Skeletal muscle tissue (tissue), 4 donors: Measurements from ENCODE around the gene PBX1. TPM values are rescaled to one million over a fixed set of nuclear protein-coding genes. Genes with fewer than 3 reads are reported as not detected.

Experiments
- H3K27ac ChIP-seq: one replicate; pipeline ENCODE4 v1.7.0; 2013; ENCODE audit warnings: mild to moderate bottlenecking, low read depth, low read length, inconsistent platforms
- H3K27me3 ChIP-seq, 3 donors: one replicate each; pipeline ENCODE4 v1.7.0; 2013; ENCODE audit warnings: low read length in 3 of 3; ENCODE audit not compliant: control insufficient read depth in 3 of 3, insufficient read depth in 3 of 3
- H3K36me3 ChIP-seq, 3 donors: one replicate each; pipeline ENCODE4 v1.7.0; 2013; ENCODE audit warnings: low read length in 3 of 3; ENCODE audit not compliant: control insufficient read depth in 3 of 3, insufficient read depth in 3 of 3
- H3K4me1 ChIP-seq, 3 donors: one replicate each; pipeline ENCODE4 v1.7.0; 2013; ENCODE audit warnings: low read length in 3 of 3, mild to moderate bottlenecking in 3 of 3; ENCODE audit not compliant: control insufficient read depth in 3 of 3, insufficient read depth in 3 of 3
- H3K4me3 ChIP-seq, 3 donors: one replicate each; pipeline ENCODE4 v1.7.0; 2013; ENCODE audit warnings: low read length in 3 of 3
- H3K9ac ChIP-seq, 3 donors: one replicate each; pipeline ENCODE4 v1.7.0; 2013; ENCODE audit warnings: low read length in 3 of 3, mild to moderate bottlenecking in 3 of 3, moderate library complexity in 2 of 3, low read depth in 1 of 3
- H3K9me3 ChIP-seq, 3 donors: one replicate each; pipeline ENCODE4 v1.7.0; 2013; ENCODE audit warnings: low read length in 3 of 3; ENCODE audit not compliant: control insufficient read depth in 3 of 3
- total RNA-seq: library from RNA; depleted of rRNA; stranded (reverse); fragments of >200 nt; gene quantifications from one replicate; pipeline ENCODE4 v1.2.3, GENCODE V29; 2014
- donor health status: Osteomylitis.

The PBX1 gene
- total RNA-seq, 1 donor from 2014 or later = 53.2 TPM

- H3K36me3 ChIP-seq = peaks cover 9 to 21% (median 17%) of the 10 kb centered on the region in 3 donors
- no peak overlapping the region for H3K27ac ChIP-seq
- no peak overlapping the region for H3K4me3 ChIP-seq
- H3K4me1 ChIP-seq = peaks cover 8 to 13% (median 13%) of the 10 kb centered on the region in 3 donors
- no peaks in the 10 kb centered on the region for H3K9me3 ChIP-seq
- H3K27me3 ChIP-seq = no peaks in the 10 kb centered on the region
- no peak overlapping the region for H3K9ac ChIP-seq
Observed at GRCh38 chr1:164843743-164844500, 284.9 kb downstream of the PBX1 start.

GRCh38 chr1:164846731-164847691, 288.0 kb downstream of the PBX1 start:
- Histone ChIP-seq H3K9ac (no peak overlapping the region), H3K27me3 (no peaks in the 10 kb centered on the region), H3K4me1 (peaks cover 8 to 13% (median 13%) of the 10 kb centered on the region in 3 donors), H3K36me3 (peaks cover 12 to 22% (median 17%) of the 10 kb centered on the region in 3 donors), H3K27ac (no peak overlapping the region), H3K4me3 (no peak overlapping the region), H3K9me3 (no peaks in the 10 kb centered on the region)

- Histone ChIP-seq H3K27ac (no peak overlapping the region), H3K4me1 (no peaks in the 10 kb centered on the region), H3K36me3 (peaks cover 2 to 3% (median 3%) of the 10 kb centered on the region in 3 donors), H3K27me3 (no peaks in the 10 kb centered on the region), H3K4me3 (no peak overlapping the region), H3K9ac (no peak overlapping the region), H3K9me3 (no peaks in the 10 kb centered on the region)
Observed at GRCh38 chr1:164853146-164853545, 294.2 kb downstream of the PBX1 start.

GRCh38 chr1:164855716-164856329, 296.8 kb downstream of the PBX1 start:
- H3K27me3 ChIP-seq = no peaks in the 10 kb centered on the region
- H3K9ac ChIP-seq = no peak overlapping the region
- H3K27ac ChIP-seq = no peak overlapping the region
- no peaks in the 10 kb centered on the region for H3K4me1 ChIP-seq
- no peaks in the 10 kb centered on the region for H3K9me3 ChIP-seq
- no peaks in the 10 kb centered on the region for H3K36me3 ChIP-seq
- no peak overlapping the region for H3K4me3 ChIP-seq

GRCh38 chr1:164856381-164856780, 297.4 kb downstream of the PBX1 start:
- H3K27ac ChIP-seq = no peak overlapping the region
- no peak overlapping the region for H3K9ac ChIP-seq
- no peaks in the 10 kb centered on the region for H3K4me1 ChIP-seq
- H3K36me3 ChIP-seq = no peaks in the 10 kb centered on the region
- H3K4me3 ChIP-seq = no peak overlapping the region
- H3K9me3 ChIP-seq = no peaks in the 10 kb centered on the region
- no peaks in the 10 kb centered on the region for H3K27me3 ChIP-seq

- no peaks in the 10 kb centered on the region for H3K4me1 ChIP-seq
- H3K9ac ChIP-seq = no peak overlapping the region
- no peaks in the 10 kb centered on the region for H3K27me3 ChIP-seq
- H3K9me3 ChIP-seq = no peaks in the 10 kb centered on the region
- no peak overlapping the region for H3K4me3 ChIP-seq
- H3K27ac ChIP-seq = no peak overlapping the region
- H3K36me3 ChIP-seq = no peaks in the 10 kb centered on the region
Observed at GRCh38 chr1:164857439-164857838, 298.5 kb downstream of the PBX1 start.

GRCh38 chr1:164858096-164858632, 299.2 kb downstream of the PBX1 start:
- Histone ChIP-seq H3K27me3 (no peaks in the 10 kb centered on the region), H3K9me3 (no peaks in the 10 kb centered on the region), H3K4me1 (no peaks in the 10 kb centered on the region), H3K27ac (no peak overlapping the region), H3K36me3 (no peaks in the 10 kb centered on the region), H3K9ac (no peak overlapping the region), H3K4me3 (no peak overlapping the region)

GRCh38 chr1:164861632-164862031, 302.6 kb downstream of the PBX1 start:
- H3K4me1 ChIP-seq = no peaks in the 10 kb centered on the region
- no peak overlapping the region for H3K9ac ChIP-seq
- H3K9me3 ChIP-seq = no peaks in the 10 kb centered on the region
- H3K4me3 ChIP-seq = no peak overlapping the region
- H3K36me3 ChIP-seq = no peaks in the 10 kb centered on the region
- H3K27me3 ChIP-seq = no peaks in the 10 kb centered on the region
- H3K27ac ChIP-seq = no peak overlapping the region

GRCh38 chr1:164863056-164863455, 304.1 kb downstream of the PBX1 start:
- Histone ChIP-seq H3K4me1 (no peaks in the 10 kb centered on the region), H3K27me3 (no peaks in the 10 kb centered on the region), H3K9me3 (no peaks in the 10 kb centered on the region), H3K27ac (no peak overlapping the region), H3K4me3 (no peak overlapping the region), H3K9ac (no peak overlapping the region), H3K36me3 (no peaks in the 10 kb centered on the region)
